Prostate gland (tissue), 2 donors: ENCODE measurements around the gene CLK3.

Experiments used
- POLR2AphosphoS5 ChIP-seq: sonication (generic); formaldehyde crosslinking; IDR thresholded peaks from one replicate; pipeline ENCODE4 v1.6.1; 2017; ENCODE audit warnings: antibody characterized with exemption
- TF ChIP-seq, protein P1 (sequence below), 4 experiments: fragments of 200-600 bp in 2 of 4; fragments of 450-650 bp in 2 of 4; sonication (generic) in 2 of 4; IDR thresholded peaks; 1 replicate in 3 of 4; 2 replicates in 1 of 4; pipeline ENCODE4 v1.5.1; 2016 to 2019; ENCODE audit warnings: antibody characterized with exemption in 4 of 4, mild to moderate bottlenecking in 2 of 4, moderate library complexity in 2 of 4

DNA sequence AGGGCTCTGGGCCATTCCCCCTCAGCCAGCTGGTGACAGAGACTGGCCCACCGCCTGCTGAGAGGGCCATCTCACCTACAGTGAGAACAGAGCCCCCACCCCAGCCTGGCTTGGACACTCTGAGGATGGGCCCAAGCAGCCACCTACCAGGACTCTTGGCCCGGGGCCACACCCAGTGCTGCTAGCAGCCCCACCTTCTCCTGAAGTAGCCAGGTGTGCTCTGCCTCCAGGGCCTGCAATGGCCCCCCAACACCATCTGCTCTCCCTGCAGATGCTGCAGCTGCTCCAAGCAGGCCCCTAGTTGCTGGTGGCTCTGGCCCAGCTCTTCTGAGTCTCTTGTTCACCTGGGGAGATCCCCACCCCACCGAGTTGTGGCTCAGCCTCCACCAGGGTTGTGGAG is 6.8 kb upstream of the CLK3 start:
- TF ChIP-seq, protein P1, sequence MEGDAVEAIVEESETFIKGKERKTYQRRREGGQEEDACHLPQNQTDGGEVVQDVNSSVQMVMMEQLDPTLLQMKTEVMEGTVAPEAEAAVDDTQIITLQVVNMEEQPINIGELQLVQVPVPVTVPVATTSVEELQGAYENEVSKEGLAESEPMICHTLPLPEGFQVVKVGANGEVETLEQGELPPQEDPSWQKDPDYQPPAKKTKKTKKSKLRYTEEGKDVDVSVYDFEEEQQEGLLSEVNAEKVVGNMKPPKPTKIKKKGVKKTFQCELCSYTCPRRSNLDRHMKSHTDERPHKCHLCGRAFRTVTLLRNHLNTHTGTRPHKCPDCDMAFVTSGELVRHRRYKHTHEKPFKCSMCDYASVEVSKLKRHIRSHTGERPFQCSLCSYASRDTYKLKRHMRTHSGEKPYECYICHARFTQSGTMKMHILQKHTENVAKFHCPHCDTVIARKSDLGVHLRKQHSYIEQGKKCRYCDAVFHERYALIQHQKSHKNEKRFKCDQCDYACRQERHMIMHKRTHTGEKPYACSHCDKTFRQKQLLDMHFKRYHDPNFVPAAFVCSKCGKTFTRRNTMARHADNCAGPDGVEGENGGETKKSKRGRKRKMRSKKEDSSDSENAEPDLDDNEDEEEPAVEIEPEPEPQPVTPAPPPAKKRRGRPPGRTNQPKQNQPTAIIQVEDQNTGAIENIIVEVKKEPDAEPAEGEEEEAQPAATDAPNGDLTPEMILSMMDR (IDR thresholded peaks at IDR 0.05): no peak
- no peak for TF ChIP-seq POLR2AphosphoS5
